GM21619 (cell line): ENCODE data around the gene LHPP.
A peak's percentile ranks its signal among the peaks of the same experiment; 100 is the strongest.

ENCODE experiments used
- ATAC-seq: cut with Tn5 transposase; IDR thresholded peaks from one replicate; pipeline ENCODE4 v1.9.1; 2021; ENCODE audit not compliant: unreplicated experiment

Gene LHPP

GRCh38 chr10:124447751-124448466 lies 13.7 kb upstream of the LHPP start:
- no peak for ATAC-seq

DNA sequence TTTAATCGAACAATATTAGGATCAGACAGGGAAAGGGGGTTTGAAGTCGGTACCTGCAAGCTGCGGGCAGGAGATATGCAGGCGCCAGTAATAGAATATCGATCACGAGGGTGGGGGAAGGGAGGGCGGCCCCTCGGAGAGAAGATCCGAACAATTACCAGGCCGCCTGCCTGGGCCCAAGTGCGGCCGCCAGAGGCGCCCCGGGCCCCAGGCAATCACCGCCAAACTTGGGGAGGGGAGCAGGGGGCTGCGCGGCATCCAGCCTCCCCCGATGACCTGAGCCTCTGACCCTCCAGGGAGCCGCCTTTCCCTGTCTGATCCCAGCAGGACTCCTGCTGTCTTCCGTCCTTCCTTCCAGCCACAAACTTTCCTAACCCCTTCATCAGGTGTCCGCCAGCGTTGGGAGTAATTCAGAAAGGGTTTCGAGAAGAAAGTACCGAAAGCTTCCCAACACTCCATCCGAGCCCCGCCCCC lies 12.9 kb upstream of the LHPP start:
- ATAC-seq: no peak

DNA sequence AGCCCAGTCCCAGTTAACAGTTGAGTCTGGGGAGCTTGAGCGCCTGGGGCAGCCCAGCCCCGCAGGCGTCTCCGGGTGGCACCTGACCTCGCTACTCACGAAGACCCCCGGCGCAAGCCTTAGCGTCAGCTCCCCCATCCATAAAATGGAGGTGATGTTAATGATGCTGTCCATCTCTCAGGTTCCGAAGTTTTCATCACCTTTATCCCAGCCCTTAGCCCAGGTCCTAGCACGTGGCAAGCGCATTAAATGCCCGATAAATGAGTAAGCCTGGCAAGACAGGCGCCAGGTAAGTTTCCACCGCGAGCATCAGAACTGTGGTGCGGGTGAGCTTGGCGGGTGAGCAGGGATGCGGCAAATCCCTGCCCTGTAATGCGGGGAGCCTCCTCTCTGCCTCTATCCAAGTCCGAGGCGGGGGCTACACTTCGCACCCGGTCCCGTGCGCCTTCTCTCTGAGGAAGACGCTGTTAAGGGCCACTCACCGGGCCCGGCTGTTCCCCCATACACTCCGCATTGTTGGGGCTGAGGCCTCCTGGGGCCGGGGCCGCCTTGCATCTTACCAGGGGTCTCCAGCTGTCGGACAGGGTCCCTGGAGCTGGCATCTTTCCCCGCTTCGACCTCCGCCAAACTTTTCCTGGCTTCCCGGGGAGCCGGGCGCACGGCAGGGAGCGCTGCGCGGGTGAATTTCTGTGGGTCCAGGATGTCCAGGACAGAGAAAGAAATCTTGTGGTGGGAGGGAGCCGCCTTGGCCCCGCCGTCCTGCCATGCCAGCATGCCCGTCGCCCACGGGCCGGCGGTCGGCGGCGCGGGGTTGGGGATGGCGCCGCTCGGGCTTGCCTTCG lies 12.2 kb upstream of the LHPP start:
- ATAC-seq: no peak

DNA sequence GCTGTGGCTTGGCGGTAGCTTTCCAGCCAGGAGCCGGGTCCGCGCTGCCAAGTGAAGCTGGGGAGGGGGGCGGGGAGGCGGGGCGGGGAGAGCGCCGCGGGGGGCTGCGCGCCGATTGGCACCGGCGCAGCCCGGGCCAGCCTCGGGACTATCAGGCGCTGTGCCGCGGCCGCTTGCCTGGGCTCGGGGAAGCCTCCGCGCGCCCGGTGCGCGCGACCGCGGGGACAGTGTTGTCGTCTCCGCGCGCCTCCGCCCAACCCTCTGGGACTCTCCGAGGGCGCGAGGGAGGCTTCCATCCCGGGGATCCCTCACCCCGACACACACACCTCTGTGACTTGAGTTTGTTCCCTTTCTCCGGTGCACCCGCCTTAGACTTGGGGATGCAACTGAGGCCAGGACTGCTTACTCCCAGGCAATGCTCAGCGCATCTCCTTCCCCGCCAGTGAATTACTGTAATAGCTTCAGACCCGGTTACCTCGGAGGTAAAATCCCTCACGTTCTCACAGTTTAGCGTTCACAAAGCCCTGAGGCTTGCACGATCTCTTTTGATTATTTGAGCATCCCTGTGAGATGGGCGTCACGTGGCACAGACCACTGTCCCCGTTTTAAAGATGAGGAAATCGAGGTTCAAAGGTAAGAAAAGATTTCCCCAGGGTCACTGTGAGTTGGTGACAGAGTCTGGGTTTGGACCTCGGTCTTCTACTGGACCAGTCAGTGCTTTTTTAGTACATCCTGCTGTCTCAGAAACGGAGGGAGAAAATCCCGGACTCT lies 11.4 kb upstream of the LHPP start, which contains the start of gene NKX1-2:
TSS of gene NKX1-2 (minus strand) at position 24 of the 771 bp plus-strand sequence. CDS start 92 bp downstream, outside the sequence.
- no peak for ATAC-seq

- ATAC-seq: no peak
Measured at GRCh38 chr10:124450783-124451057, 10.9 kb upstream of the LHPP start.

GRCh38 chr10:124451276-124451675 lies 10.3 kb upstream of the LHPP start:
- no peak for ATAC-seq

DNA sequence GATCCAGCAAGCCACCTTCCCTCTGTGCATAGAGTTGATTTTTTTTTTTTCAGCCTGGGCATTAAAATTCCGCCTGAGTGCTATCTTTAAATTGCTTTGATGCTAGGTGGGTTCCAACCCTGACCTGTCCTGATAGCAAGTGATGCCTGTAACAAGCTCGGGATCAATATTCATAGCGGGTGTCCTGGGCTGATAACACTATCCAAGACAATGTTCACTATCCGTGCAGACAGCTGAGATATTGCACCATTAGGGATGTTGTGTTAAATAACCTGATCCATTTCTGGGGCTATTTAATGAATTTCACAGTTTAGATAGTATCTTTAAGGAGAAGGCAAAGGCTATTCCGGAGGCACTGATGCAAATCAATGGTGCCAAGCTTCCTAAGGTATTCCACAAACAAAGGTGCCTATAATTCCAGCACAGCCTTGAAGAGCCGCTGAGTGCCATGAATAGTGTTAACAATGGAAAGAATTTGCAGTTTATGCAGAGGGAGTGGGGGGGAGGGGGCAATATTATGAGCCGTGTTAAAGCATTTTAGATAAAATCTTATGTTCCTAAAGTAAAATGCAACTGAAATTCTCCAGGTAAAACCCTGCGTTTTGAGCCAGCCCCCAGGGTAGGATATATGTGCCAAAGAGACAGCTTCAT lies 7.5 kb upstream of the LHPP start:
- ATAC-seq: no peak

- no peak for ATAC-seq
Measured at GRCh38 chr10:124455441-124455840, 6.2 kb upstream of the LHPP start.

- no peak for ATAC-seq
Measured at GRCh38 chr10:124458473-124458872, 3.1 kb upstream of the LHPP start.

DNA sequence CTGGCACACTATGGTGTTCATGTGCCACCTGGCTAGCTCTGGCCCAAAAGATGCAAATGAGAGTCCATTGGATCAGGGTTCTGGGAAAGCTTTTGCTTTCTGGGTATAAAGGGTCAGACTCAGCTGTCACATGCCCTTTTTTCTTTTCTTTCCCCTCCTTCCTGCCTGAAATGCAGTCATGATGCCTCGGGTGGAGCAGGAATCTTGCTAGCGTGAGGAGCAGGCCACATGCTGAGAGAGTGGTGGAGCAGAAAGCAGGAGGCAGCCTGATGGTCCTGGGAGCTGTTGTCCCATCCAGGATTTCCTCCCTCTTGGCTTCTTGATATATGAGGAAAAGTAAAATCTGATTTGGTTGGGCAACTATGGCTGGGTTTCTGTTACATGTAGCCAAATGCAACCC lies 2.7 kb upstream of the LHPP start:
- no peak for ATAC-seq

DNA sequence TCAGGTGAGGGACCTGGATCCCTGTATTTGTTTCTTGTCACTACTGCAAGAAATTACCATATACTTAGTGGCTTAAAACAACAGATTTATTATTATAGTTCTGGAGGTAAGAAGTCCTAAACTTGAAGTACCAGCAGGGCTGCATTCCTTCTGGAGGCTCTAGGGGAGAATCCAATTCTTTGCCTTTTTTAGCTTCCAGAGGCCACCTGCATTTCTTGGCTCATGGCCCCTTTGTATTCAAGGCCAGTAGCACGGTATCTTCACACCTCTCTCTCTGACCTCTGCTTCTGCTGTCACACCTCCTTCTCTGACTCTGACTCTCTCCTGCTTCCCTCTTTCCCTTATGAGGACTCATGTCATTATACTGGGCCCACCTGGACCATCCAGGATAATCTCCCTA lies 2.2 kb upstream of the LHPP start:
- no peak for ATAC-seq

- ATAC-seq: no peak
Measured at GRCh38 chr10:124460144-124460543, 1.5 kb upstream of the LHPP start.

GRCh38 chr10:124462348-124462695 lies 699 bp downstream of the LHPP start:
- ATAC-seq: no peak

DNA sequence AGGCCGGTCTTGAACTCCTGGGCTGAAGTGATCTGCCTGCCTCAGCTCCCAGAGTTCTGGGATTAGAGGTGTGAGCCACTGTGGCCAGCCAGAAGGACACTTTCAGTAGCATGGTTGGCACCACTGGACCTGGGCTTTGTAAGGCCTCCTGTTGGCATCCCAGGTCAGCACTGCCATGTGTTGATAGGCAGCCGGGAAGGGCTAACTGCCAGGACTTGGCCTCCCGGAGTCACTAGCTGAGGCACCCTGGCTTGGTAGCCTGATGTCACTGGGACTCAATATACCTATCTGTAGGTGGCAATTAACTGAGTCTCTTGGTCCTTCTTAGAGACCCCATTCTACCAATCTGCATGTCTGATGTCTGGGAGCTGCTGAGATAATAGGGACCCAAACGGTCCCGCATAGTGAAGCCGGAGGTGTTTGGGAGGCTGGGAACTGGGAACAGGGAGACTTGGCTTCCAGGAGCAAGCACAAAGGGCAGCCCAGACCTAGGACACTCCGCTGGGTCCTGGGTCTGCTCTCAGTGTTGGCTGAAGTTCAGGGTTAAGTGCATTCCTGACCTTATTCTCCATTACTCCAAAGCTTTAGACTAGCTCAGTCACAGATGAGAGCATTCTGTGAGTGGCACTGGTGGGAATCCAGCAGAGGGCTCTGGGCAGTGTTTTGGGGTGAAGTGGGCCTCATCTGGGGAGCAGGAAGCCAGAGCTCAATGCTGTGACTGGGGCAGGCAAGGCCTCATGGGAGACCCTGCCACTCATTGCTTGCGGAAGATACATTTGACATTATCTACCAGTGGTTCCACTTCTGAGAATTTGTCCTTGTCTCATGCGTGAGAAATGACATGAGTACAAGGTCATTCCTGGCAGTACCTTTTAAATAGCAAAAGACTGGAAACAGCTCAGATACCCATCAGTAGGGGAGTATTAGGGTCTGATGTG lies 2.7 kb downstream of the LHPP start:
- ATAC-seq: no peak

GRCh38 chr10:124465003-124465776 lies 3.6 kb downstream of the LHPP start:
- ATAC-seq: peak; percentile 31

DNA sequence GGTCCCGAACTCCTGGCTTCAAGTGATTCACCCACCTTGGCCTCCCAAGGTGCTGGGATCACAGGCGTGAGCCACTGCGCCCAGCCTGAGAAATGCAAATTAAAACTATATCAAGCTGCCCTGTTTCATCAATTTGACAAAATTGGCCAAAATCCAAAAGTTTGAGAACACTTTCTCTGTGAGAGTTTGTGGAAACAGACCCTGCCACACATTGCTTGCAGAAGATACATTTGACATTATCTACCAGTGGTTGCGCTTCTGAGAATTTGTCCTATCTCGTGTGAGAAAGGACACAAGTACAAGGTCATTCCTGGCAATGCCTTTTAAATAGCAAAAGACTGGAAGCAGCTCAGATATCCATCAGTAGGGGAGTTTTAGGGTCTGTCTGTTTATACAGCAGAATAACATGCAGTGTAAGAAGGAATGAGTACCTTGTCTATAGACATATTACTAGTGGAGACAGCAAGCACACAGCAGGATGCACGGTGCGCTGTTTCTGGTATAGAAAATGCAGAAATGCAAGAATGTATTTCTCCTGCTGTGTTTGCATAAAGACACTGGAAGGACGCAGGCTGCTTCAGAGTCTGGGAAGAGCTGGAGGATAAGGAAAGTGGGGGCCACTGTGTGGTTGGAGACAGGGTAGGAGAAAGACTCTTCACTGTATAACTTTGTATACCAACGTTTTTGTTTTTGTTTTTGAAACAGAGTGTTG lies 4.3 kb downstream of the LHPP start:
- no peak for ATAC-seq

DNA sequence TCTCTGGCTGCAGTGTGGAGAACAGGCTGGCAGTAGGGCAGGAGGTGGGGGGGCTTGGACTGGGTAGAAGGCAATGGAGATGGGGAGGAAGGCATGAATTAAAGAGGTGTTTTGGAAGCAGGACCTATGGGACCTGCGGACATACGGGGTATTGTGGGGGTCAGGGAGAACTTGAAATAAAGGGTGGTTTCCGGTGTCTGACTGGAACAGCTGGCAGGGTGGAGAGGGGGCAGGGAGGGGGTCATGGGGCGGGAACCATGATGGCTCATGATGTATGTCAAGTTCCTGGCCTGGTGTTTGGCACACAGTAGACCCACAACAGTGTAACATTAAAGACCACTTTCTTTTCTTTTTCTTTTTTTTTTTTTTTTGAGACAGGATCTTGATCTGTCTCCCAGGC lies 5.5 kb downstream of the LHPP start:
- no peak for ATAC-seq

DNA sequence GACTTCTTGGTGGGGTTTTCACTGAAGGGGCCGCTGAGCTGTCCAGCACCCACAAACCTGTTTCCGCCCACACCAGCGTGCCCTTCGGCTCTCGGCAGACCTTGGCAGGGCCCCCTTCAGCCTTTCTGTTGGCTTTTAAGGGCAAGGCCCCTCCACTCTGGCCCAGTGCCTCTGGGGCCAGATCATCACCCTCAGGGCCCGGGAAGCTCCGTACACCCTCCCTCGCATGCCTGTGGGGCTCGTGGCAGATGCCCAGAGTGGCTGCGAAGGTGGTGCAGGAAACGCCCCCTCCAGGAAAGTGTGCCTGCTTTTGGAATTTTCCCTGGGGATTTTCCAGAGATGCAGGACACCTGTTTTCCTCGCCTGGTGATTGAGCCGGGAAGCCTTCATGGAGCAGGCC lies 7.0 kb downstream of the LHPP start:
- no peak for ATAC-seq

DNA sequence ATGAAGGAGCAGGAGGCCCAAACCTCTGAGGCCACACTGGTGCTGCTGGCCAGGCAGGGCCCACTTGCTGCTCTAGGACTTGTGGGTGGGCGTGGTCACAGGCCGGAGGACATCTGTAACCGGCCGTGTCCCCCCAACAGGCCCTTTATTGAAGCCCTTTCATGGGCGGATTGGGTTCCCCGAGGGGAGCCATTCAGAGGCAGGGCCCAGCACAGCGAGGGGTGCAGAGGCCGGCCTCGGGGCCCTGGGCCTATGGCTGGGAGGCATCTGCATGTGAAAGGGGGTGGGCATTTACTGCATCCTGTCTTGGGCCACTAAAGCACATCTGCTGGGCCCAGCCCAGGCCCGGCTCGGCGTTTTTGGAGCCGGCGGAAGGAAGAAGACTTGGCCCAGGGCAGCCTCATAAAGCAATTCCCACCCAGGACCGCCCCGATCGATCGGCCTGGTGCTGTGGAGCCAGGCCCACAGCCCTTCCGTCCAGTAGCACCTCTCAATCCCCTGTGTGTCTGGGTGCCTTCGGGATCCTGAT lies 8.4 kb downstream of the LHPP start:
- no peak for ATAC-seq
